MCF 10A (cell line): ENCODE data around the gene STK17A. TPM values are rescaled to one million over a fixed set of nuclear protein-coding genes. Genes with fewer than 3 reads are reported as not detected.
"Not testable (repeated sequence)": the region's sequence is repeated elsewhere in the genome, so short reads cannot be mapped to it uniquely, and the experiment has no call there.

Experiments
- BruUV-seq: library from RNA; stranded (reverse); fragments of 400-500 nt; replicated peaks from 2 replicates; lab custom pipeline; 2021; lab: Mats Ljungman, UMichigan
- CTCF ChIA-PET: fragments of 300-600 bp; sonication (Branson Sonifier 250); formaldehyde crosslinking; extraction: SDS; loops from one replicate; lab custom pipeline; 2021; ENCODE audit warnings: antibody characterized with exemption, inconsistent platforms; lab: Yijun Ruan, JAX
- POLR2A ChIA-PET: fragments of 300-600, 350-650 bp; sonication (Branson Sonifier 250); formaldehyde crosslinking; extraction: SDS; loops from one replicate; lab custom pipeline; 2020; ENCODE audit warnings: antibody characterized with exemption, inconsistent platforms; lab: Yijun Ruan, JAX
- DNase-seq: peaks from one replicate; pipeline ENCODE4 v3.0.0-alpha.2; 2018; ENCODE audit not compliant: unreplicated experiment
- H3K27ac Mint-ChIP-seq: one replicate; pipeline ENCODE4 v1.8.0; 2022; ENCODE audit warnings: mild to moderate bottlenecking, low read depth, mixed read lengths; ENCODE audit not compliant: unreplicated experiment
- H3K27me3 Mint-ChIP-seq: one replicate; pipeline ENCODE4 v1.8.0; 2022; ENCODE audit warnings: mixed read lengths; ENCODE audit not compliant: insufficient read depth, unreplicated experiment
- H3K36me3 Mint-ChIP-seq: one replicate; pipeline ENCODE4 v1.8.0; 2022; ENCODE audit warnings: mild to moderate bottlenecking, moderate library complexity, mixed read lengths; ENCODE audit not compliant: insufficient read depth, unreplicated experiment
- H3K4me1 Mint-ChIP-seq: one replicate; pipeline ENCODE4 v1.8.0; 2022; ENCODE audit warnings: mixed read lengths; ENCODE audit not compliant: insufficient read depth, unreplicated experiment
- H3K4me3 Mint-ChIP-seq: one replicate; pipeline ENCODE4 v1.8.0; 2022; ENCODE audit warnings: mild to moderate bottlenecking, moderate library complexity, mixed read lengths; ENCODE audit not compliant: unreplicated experiment
- H3K9me3 Mint-ChIP-seq: one replicate; pipeline ENCODE4 v1.8.0; 2022; ENCODE audit warnings: mixed read lengths; ENCODE audit not compliant: unreplicated experiment
- CTCF ChIP-seq: fragments of 200-600 bp; IDR thresholded peaks from one replicate; pipeline ENCODE4 v1.8.0; 2022; ENCODE audit warnings: antibody characterized with exemption, mild to moderate bottlenecking; ENCODE audit not compliant: unreplicated experiment
- intact Hi-C: fragments of 100-400 bp; cut with micrococcal nuclease; formaldehyde crosslinking; loops from 2 replicates; pipeline ENCODE4 v1.14.1; 2022
- total RNA-seq: library from RNA; stranded (reverse); gene quantifications from 2 replicates; pipeline ENCODE4 v1.2.3, GENCODE V29; 2022

The STK17A gene
- total RNA-seq, 1 experiment from 2014 or later: 51.6 TPM

DNA sequence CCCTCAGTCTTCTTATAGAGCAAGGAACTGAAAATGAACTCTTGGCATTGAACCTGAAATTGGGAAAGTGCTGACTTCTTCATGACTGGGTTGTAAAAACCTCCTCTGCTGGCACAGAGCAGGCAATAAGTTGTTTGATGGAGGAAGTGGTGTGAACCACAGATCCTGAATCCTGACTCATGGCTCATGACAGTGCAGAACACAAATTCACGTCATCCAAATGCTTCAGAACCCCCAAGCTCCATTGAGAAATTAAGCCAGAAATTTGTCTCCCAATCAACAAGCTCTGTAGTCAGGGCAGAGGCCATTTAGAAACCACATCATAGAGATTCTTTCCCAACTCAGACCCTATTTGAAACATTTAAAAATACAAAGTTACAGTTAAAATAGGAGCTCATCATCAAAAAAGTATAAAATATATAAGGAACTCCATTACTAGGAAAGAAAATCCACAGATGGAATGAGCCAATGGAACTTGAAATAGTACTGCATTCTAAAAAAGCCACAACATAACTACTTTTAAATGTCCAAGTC is 10.3 kb upstream of the STK17A start:
- Mint-ChIP-seq H3K27ac (peak overlapping the region; percentile 58), H3K4me1 (peaks cover 35% of the 10 kb centered on the region), H3K36me3 (no peaks in the 10 kb centered on the region), H3K9me3 (no peaks in the 10 kb centered on the region), H3K4me3 (no peak overlapping the region), H3K27me3 (no peaks in the 10 kb centered on the region)
- BruUV-seq: no TSS peak
- no peak for TF ChIP-seq CTCF
- CTCF ChIA-PET: interaction anchor here (0.6 to 4.9 kb wide), 11 partner anchors 10 to 1595 kb away, joined by 3 to 60 read pairs (median 3); partner anchors contain the start of genes C7orf25 and STK17A
- peak; percentile 99 for DNase-seq
- intact Hi-C loops: no loop called here
- POLR2A ChIA-PET: interaction anchor here (0.7 to 8.5 kb wide), 17 partner anchors 12 to 640 kb away, joined by 3 to 176 read pairs (median 5); partner anchors contain the start of genes BLVRA, MRPL32, PSMA2 and STK17A

- DNase-seq, H3K9me3 Mint-ChIP-seq, H3K4me3 Mint-ChIP-seq, H3K36me3 Mint-ChIP-seq, intact Hi-C loops, BruUV-seq, H3K27me3 Mint-ChIP-seq: not testable (repeated sequence)
- Mint-ChIP-seq H3K27ac (peak overlapping the region; percentile 58), H3K4me1 (peaks cover 28% of the 10 kb centered on the region)
- CTCF ChIA-PET: interaction anchor here (0.6 to 4.9 kb wide), 5 partner anchors 8 to 266 kb away, joined by 3 to 60 read pairs (median 5); partner anchors contain the start of gene STK17A
- POLR2A ChIA-PET: interaction anchor here (1.5 to 8.5 kb wide), 6 partner anchors 11 to 190 kb away, joined by 6 to 176 read pairs (median 16); partner anchors contain the start of gene STK17A
These were observed 9.1 kb upstream of the STK17A start for GRCh38 chr7:43573832-43574231.

DNA sequence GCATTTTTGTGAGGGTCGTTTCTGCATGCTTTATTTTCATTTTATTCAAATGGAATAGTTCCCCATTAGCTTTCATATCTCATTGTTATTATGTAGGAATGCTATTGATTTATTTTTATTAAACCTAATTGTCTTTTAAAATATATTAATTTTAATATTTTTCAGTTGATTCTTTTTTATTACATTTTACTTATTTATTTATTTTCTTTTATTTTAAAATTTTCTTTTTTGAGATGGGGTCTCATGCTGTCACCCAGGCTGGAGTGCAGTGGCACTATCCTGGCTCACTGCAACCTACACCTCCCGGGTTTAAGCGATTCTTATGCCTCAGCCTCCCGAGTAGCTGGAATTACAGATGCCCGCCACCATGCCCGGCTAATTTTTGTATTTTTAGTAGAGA is 7.4 kb upstream of the STK17A start:
- CTCF ChIA-PET: interaction anchor here (0.6 to 1.5 kb wide), 4 partner anchors 125 to 264 kb away, joined by 3 to 8 read pairs (median 5); no protein-coding TSS in a partner anchor
- POLR2A ChIA-PET: interaction anchor here (0.7 to 8.5 kb wide), 6 partner anchors 9 to 643 kb away, joined by 3 to 176 read pairs (median 3); partner anchors contain the start of genes COA1, MRPL32, PSMA2 and STK17A
- Mint-ChIP-seq H3K27ac (no peak overlapping the region), H3K4me1 (peaks cover 17% of the 10 kb centered on the region), H3K4me3 (no peak overlapping the region), H3K36me3 (no peaks in the 10 kb centered on the region), H3K27me3 (no peaks in the 10 kb centered on the region), H3K9me3 (peaks cover 7% of the 10 kb centered on the region)
- no peak for DNase-seq
- no peak for TF ChIP-seq CTCF
- BruUV-seq: no TSS peak
- intact Hi-C loops: no loop called here

DNA sequence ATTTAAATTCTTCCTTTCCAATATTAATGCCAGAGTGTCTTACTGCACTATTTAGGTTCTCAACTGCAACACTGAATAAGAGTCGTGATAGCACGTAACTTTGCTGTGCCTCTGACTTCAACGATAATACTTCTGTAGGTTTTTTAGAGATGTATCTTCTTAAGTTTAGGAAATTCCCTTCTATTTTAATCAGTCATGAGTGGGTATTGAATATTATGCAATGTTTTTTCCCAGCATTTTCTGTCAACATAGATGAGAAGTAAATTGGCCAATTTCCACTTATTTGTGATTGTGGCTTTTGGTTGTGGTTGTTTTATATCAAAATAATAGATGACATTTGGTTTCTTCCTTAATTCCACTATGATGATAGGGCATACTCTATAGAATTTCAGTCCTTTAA is 6.7 kb upstream of the STK17A start:
- H3K4me1 Mint-ChIP-seq: peaks cover 10% of the 10 kb centered on the region

More for the DNA sequence above, 6.7 kb upstream of the STK17A start:
- Mint-ChIP-seq H3K27me3 (no peaks in the 10 kb centered on the region), H3K4me3 (no peak overlapping the region), H3K36me3 (no peaks in the 10 kb centered on the region), H3K27ac (no peak overlapping the region), H3K9me3 (peaks cover 7% of the 10 kb centered on the region)
- intact Hi-C loops: no loop called here
- ChIA-PET CTCF (no interaction called here), POLR2A (interaction anchor here (8.5 kb wide), 1 partner anchor 9 kb away, joined by 176 read pairs; the partner anchor contains the start of gene STK17A)
- no peak for TF ChIP-seq CTCF
- BruUV-seq: no TSS peak
- DNase-seq: no peak
